Vagina (tissue), 2 donors: ENCODE results near the gene CMSS1.

Experiments used
- CTCF ChIP-seq, 3 experiments: fragments of 450-650 bp in 2 of 3; fragments of 200-600 bp in 1 of 3; sonication (generic) in 1 of 3; IDR thresholded peaks; one replicate each; pipeline ENCODE4 v1.5.1; 2017 to 2019; ENCODE audit warnings: antibody characterized with exemption in 3 of 3, mild to moderate bottlenecking in 2 of 3, moderate library complexity in 2 of 3
- POLR2A ChIP-seq, 2 donors: fragments of 450-650 bp; IDR thresholded peaks; one replicate each; pipeline ENCODE4 v1.6.1; 2017; ENCODE audit warnings: antibody characterized with exemption in 2 of 2, mild to moderate bottlenecking in 2 of 2, moderate library complexity in 2 of 2
- POLR2AphosphoS5 ChIP-seq, 2 donors: sonication (generic); formaldehyde crosslinking; IDR thresholded peaks; one replicate each; pipeline ENCODE4 v1.9.0; 2017; ENCODE audit warnings: antibody characterized with exemption in 2 of 2, mild to moderate bottlenecking in 2 of 2, low read depth in 1 of 2; ENCODE audit not compliant: insufficient read depth in 1 of 2

GRCh38 chr3:99951701-99952100 is 134.0 kb downstream of the CMSS1 start:
- TF ChIP-seq CTCF (IDR thresholded peaks at IDR 0.05), result no peak
- TF ChIP-seq POLR2AphosphoS5 (IDR thresholded peaks at IDR 0.05; ENCODE audit: insufficient read depth in 1 of 2, low read depth in 1 of 2), result no peak
- TF ChIP-seq POLR2A (IDR thresholded peaks at IDR 0.05), result no peak
